HK-2 (cell line): ENCODE data around the gene BAIAP2.
"Not testable (repeated sequence)": the region's sequence is repeated elsewhere in the genome, so short reads cannot be mapped to it uniquely, and the experiment has no call there.

ENCODE experiments used
- DNase-seq: peaks from one replicate; pipeline ENCODE4 v3.0.0-alpha.2; 2018; ENCODE audit not compliant: unreplicated experiment

BAIAP2 gene

DNA sequence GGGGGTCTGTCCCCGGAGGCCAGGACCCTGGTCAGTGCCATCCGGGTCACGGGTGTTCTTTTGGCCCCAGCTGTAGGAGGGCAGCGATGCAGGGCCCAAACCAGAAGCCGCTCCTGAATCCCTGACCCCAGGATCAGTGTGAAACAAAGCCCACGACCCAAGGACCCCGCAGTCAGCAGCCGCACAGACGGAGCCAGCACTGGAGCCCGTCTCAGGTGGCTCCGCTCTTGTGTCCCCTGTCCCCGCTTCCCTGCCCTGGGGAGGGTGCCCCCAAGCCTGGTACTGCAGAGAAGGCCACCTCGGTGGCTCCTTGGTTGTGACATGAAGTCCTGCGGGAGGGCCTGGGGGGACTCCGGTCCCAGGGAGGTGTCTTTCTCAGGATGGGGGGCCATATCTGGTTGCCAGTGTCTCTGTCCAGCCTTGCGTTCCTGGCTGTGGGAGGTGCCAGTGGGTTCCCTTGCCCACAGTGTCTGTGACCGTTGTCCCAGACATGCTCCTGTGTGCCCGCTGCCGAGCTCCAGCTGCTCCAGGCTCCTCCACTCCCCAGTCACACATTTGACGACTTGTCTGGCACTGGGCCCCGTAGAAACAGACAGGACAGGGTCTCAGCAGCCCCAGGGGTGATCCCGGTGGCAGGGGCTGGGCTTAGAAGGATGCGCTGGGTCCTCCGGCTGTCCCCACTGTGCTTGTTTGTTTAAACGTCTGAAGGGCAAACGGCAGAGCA, 33.6 kb downstream of the BAIAP2 start:
- no peak for DNase-seq

DNA sequence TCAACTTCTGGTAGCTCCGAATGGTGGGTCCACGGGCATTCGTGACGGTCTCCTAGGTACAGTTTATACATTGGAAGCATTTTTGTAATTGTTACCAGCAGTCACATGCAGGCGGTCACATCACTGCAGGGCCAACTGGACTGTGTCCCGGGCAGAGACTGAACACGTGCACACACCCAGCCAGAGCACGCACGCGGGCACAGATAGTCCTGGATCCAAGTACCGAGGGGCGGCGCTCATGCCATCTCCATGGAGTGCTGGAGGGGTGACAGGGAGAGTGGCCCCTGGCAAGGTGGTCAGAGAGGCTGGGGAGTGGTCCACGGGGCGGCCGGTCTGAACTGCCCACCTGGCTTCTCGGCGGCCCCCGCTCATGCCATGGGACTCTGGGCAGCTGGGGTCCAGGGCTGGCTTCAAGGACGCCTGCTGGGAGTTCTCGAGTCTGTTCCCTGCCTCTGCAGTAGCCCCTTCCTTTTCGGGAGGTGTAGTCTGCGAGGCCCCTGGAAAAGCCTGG, 34.2 kb downstream of the BAIAP2 start:
- DNase-seq = no peak

DNA sequence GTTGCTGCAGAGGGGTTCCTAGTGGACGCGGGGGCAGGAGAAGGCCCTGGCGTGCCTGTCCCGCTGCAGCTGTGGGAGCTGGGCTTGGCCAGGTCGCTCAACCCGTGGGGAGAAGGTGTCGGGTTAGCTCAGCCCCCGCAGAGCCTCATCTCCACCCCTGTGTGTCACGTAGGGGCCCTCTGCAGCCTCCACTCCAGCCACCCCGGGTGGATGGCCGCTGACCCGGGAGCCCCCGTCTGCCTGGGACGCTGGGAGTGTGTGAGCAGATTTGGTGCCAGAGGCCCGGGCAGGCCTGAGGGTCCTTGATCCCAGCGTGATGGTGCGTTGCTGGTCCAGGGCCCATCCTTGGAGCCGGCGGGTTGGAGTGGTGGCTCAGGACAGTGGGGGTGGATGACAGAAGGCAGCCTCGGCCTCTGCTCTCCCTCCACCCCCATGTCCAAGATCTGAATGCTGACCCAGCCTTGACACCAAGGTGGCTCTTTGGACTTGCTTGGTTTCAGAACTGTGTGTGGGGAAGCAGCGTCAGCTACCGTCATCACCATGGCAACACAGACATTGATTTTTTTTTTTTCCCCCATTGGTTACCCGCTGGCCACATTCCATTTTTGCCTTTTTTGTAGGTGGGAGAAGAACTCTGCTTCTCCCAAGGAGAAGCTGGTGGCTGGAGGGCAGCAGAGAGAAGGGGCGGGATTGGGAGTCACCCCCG, 35.7 kb downstream of the BAIAP2 start:
- DNase-seq = no peak

DNA sequence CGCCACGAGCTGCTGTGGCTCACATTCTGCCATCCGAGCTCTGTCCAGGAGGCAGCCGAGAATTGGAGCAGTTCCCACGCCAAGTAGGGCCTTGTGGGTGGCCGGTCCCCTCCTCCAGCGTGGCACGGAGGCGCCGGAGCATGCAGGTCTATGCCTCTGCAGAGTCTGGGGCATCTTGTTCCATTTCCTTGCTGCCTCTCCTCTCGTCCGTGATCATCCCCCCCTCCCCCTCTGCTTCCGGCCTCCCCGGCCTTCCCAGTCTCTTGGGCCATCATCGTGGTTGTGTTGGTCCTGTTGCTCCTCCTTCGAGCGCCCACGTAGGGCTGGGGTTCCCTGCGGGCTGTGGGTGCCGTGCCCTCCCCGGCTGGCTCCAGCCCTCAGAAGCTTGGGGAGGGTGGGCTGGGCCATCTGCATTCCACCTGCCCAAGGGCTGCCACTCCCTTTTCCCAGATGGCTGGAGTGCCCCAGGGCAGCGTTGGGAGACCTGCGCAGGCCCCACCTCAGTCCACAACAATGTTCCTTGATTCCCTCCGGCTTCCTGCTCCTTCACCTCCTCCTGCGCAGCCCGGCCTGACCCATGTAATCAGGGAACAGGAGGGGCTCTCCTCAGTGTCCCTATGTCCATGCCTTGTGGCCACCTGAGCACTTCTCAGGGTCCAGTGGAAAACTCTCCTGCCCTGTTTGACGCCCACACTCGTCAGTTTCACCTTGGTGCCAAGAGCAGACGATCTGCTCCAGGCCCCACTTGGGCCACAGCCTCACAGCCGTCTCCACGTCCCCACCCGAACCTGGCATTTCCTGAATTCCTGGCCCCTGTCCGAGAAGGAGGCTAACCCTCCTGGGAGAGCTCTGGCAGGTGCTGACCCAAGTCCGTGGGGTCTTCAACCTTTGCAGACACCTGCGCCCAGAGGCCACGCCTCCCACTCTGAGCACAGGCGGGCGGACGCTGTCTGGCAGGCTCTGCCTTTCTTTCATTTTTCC, 37.1 kb downstream of the BAIAP2 start:
- no peak for DNase-seq

DNA sequence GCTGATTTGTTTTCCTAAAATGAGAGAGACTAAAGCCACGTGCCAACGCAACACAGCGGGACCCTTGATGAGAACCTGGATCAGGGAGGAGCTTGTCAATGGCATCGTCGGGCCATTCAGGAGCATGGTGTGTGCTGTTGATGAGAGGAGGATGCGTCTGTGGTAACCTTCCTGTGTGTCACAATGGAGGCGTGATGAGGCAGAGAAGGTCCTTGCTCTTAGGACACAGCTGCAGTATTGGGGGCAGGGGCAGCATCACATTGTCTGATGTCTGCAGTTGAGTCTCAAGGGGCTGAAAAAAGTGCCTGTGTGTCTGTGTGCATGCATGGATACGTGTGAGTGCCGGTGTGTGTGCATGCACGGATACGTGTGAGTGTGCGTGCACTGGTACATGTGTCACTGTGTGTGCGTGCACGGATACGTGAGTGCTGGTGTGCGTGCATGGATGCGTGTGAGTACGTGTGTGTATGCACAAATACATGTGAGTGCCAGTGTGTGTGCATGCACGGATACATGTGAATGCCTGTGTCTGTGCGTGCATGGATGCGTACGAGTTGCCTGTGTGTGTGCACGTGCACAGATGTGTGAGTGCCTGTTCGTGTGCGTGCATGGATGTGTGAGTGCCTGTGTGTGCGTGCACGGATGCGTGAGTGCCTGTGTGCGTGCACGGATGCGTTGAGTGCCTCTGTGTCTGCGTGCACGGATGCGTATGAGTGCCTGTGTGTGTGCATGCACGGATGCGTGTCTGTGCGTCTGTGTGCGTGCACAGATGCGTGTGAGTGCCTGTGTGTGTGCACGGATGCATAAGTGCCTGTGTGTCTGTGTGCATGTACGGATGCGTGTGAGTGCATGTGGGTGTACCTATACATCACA, 39.3 kb downstream of the BAIAP2 start:
- no peak for DNase-seq

- no peak for DNase-seq
Measured at GRCh38 chr17:81074875-81075274, 39.9 kb downstream of the BAIAP2 start.

DNA sequence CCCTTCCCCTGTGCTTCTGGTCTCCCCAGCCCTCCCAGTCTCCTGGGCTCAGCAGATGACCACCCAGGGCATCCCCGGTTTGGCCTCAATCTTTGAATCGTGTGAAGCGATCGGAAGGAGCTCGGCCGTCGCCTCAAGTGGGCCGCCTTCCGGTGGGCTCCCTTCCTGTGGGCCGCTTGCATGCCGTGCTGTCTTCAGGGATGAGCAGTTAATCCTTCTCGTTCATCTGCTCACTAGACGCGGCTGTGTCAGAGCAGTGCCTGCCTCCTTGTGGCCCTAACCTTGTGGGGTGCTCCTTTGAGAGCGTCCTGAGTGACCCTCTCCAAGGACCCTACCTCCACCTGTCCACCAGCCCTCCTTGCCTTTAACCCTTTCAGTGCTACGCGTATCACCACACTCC, 40.4 kb downstream of the BAIAP2 start:
- DNase-seq = no peak

DNA sequence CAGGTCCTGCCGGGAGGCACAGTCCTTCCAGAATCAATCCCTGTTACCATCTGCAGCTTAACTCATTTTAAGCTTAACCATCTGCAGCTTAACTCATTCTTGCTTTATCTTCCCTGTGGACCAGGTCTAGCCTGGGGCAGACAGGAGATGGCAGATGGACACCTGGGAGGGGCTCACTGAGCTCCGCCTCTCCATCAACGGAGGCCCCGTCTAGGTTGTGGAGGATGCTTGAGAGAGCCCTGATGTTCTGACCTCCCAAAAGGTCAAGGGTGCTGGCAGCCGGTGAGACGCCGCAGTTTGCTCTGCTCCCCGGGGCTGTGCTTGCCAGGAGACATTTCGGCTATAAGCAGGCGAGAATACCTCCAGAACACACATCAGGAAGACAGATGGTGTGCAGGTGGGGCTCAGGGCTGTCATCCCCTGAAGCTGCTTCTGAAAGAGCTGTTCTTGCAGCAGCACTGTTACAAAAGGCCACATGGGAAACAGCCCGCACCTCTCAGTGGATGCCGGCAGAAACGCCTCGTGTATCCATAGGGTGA, 41.3 kb downstream of the BAIAP2 start:
- DNase-seq = no peak

- DNase-seq = not testable (repeated sequence)
Measured at GRCh38 chr17:81078026-81078913, 43.3 kb downstream of the BAIAP2 start.

DNA sequence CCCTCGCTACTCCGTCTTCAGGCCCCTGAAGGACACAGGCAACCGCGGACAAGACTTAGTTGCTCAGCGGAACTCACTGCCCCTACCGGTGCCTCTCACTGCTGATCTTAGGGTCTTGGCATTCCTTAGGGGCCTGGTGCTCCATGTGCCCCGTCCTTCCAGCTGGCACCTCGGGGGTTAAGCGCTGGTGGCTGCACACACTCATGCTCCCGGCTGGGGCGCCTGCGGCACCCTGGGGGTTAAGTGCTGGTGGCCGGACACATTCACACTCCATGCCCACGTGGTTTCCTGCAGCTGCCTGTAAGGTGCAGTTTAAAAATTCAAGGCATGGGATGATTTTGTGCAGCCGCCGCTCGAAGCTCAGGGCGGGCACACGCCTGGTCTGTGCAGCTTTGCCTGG, 45.1 kb downstream of the BAIAP2 start:
- no peak for DNase-seq

GRCh38 chr17:81081222-81082176, 46.5 kb downstream of the BAIAP2 start:
- no peak for DNase-seq

DNA sequence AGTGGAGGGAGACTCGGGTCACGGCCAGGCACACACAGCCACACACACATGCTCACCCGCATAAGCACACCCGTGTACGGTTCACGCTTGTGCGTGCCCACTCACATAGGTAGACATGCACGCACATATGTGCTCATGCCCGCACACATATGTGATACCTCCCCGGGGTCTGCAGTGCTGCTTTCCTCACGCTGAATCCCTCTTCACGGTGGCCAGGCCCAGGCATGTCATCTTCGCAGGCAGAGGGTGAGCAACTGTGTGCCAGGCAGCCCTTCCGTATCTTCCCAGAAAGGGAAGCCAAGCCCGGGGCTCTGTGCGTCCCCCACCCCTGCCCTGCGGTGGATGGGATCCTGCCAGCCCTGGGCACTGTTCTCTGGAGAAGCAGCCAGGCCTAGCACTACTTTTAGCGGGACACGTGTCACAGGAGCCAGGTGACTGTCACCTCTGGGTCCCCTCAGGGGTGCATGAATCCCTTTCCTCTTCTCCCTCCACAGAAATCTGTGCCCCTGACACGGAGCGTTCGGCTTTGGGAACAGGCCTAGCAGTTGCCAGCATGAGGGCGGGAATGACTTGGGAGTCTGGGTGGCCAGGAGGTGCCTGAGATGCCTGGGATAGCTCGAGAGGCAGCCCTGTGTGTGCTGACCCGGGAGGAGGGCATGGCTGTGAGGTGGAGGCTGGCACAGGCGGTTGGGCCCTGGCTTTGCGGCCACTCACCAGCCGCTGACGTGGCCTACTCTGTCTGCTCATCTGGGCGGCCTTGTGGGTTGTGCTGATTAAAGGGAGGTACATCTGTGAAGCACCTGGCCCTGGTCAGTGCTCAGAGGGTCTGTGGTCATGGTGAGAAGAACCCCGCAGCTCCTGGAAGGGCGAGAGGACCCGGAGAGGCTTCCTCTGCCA, 47.5 kb downstream of the BAIAP2 start:
- no peak for DNase-seq

DNA sequence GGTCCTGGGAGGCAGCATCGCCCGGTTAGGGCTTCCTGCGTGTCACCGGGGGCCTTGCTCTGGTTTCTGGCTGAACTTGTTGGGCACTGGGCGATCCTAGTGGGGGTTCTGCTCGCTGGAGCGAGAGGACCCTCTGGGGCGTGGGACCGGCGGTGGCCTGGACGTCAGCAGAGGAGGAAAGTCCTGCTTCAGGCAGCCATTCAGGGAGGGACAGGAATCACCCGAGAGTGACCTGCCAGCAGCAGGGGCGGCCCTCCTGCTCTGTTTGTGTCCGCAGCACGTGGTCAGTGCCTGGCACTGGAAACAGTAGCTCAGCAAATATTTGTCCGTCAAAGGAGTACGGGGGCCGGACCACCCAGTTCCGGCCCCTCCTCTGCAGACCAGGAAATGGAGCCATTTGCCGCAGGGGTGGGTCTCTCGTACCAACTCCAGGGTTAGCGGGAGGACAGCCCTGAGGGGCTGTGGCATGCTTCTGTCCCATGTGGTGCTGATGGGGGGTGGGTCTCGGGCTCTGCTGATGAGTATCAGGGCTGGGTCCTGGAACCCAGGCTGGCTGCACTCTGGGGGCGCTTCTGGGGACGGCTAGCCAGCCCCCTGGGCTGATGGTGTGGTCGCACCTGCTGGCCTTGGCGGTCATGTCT, 48.3 kb downstream of the BAIAP2 start:
- no peak for DNase-seq

GRCh38 chr17:81084680-81085419, 49.9 kb downstream of the BAIAP2 start:
- no peak for DNase-seq

- no peak for DNase-seq
Measured at GRCh38 chr17:81085420-81085911, 50.5 kb downstream of the BAIAP2 start.
